Subcutaneous abdominal adipose tissue (tissue), 5 donors: ENCODE results near the gene CTTNBP2.

Source experiments
- H3K27ac ChIP-seq: one replicate; pipeline ENCODE4 v1.7.0; 2013; ENCODE audit warnings: low read depth, mild to moderate bottlenecking, inconsistent platforms, low read length, moderate library complexity
- H3K27me3 ChIP-seq, 5 donors: one replicate each; pipeline ENCODE4 v1.7.0; 2013; ENCODE audit warnings: low read length in 5 of 5, inconsistent platforms in 1 of 5; ENCODE audit not compliant: control insufficient read depth in 5 of 5, insufficient read depth in 4 of 5
- H3K36me3 ChIP-seq, 5 donors: one replicate each; pipeline ENCODE4 v1.7.0; 2013; ENCODE audit warnings: low read length in 5 of 5; ENCODE audit not compliant: control insufficient read depth in 5 of 5, insufficient read depth in 5 of 5
- H3K4me1 ChIP-seq, 5 donors: one replicate each; pipeline ENCODE4 v1.7.0; 2013; ENCODE audit warnings: low read length in 5 of 5, mild to moderate bottlenecking in 3 of 5, moderate library complexity in 1 of 5; ENCODE audit not compliant: control insufficient read depth in 5 of 5, insufficient read depth in 5 of 5
- H3K4me3 ChIP-seq, 5 donors: one replicate each; pipeline ENCODE4 v1.7.0; 2013; ENCODE audit warnings: low read length in 5 of 5, low read depth in 1 of 5
- H3K9ac ChIP-seq, 5 donors: one replicate each; pipeline ENCODE4 v1.7.0; 2013; ENCODE audit warnings: low read length in 5 of 5, mild to moderate bottlenecking in 4 of 5, moderate library complexity in 3 of 5
- H3K9me3 ChIP-seq, 5 donors: one replicate each; pipeline ENCODE4 v1.7.0; 2013; ENCODE audit warnings: low read length in 5 of 5; ENCODE audit not compliant: control insufficient read depth in 5 of 5
- donor health status: healthy.
- donor health status: healthy.
- donor health status: healthy.
- donor health status: healthy.
- donor health status: healthy.

CTTNBP2 gene

DNA sequence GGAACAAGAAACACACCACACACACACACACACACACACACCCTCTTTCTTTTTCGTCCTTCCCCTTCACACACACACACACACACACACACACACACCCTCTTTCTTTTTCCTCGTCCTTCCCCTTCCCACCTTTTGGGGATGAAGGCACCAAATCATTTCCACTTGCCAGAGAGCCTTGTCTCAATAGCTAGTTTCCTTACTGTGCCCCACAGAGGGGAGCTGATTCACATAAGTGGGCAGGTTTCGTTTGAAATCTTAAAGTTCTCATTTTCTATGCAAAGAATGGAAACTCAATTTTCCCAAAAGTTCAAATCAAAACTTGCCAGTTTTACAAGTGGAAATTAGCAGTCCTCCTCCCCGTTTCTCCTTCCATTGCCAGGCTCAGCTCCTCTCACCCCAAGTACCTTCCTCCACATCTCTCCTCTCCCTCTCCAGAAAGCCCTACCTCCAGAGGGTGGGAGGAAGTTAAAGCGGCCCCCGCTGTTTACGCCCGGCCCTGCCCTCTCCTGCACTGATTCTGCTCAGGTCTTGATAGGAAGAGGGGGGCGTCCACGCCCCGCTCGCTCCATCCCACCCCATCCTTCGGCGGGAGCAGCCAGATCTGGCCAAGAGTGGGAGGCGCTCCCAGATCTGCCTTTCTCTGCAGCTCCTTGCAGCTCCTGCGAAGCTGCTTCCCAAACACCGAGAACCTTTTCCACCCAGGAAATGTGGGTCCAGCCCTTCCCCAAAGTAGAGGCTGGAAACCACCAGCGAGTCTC, 1.3 kb downstream of the CTTNBP2 start:
- H3K4me1 ChIP-seq = peaks cover 0 to 39% (median 29%) of the 10 kb centered on the region in 5 donors
- no peak overlapping the region for H3K27ac ChIP-seq
- peak overlapping the region; percentile 31 to 86 (median 72) for H3K9ac ChIP-seq
- peak overlapping the region; percentile 77 to 98 (median 89) for H3K4me3 ChIP-seq
- H3K36me3 ChIP-seq = no peaks in the 10 kb centered on the region
- H3K27me3 ChIP-seq = no peaks in the 10 kb centered on the region
- no peaks in the 10 kb centered on the region for H3K9me3 ChIP-seq

GRCh38 chr7:117871401-117871777, 1.9 kb downstream of the CTTNBP2 start:
- H3K9me3 ChIP-seq = no peaks in the 10 kb centered on the region
- peaks cover 0 to 44% (median 31%) of the 10 kb centered on the region in 5 donors for H3K4me1 ChIP-seq
- no peaks in the 10 kb centered on the region for H3K27me3 ChIP-seq
- no peak overlapping the region for H3K4me3 ChIP-seq
- H3K36me3 ChIP-seq = no peaks in the 10 kb centered on the region
- no peak overlapping the region for H3K27ac ChIP-seq
- no peak overlapping the region for H3K9ac ChIP-seq

GRCh38 chr7:117870448-117871130, 2.7 kb downstream of the CTTNBP2 start:
- H3K9me3 ChIP-seq = no peaks in the 10 kb centered on the region

GRCh38 chr7:117869374-117869773, 3.9 kb downstream of the CTTNBP2 start:
- Histone ChIP-seq H3K27me3 (no peaks in the 10 kb centered on the region), H3K4me1 (peaks cover 0 to 47% (median 29%) of the 10 kb centered on the region in 5 donors), H3K27ac (no peak overlapping the region), H3K9me3 (no peaks in the 10 kb centered on the region), H3K4me3 (no peak overlapping the region), H3K9ac (no peak overlapping the region), H3K36me3 (no peaks in the 10 kb centered on the region)

More at GRCh38 chr7:117870448-117871130, 2.7 kb downstream of the CTTNBP2 start:
- Histone ChIP-seq H3K4me3 (no peak overlapping the region), H3K36me3 (no peaks in the 10 kb centered on the region), H3K27me3 (no peaks in the 10 kb centered on the region), H3K27ac (no peak overlapping the region), H3K9ac (no peak overlapping the region), H3K4me1 (peaks cover 0 to 48% (median 31%) of the 10 kb centered on the region in 5 donors)

GRCh38 chr7:117863618-117864017, 9.6 kb downstream of the CTTNBP2 start:
- H3K4me1 ChIP-seq = peaks cover 0 to 23% (median 4%) of the 10 kb centered on the region in 5 donors
- H3K9ac ChIP-seq = no peak overlapping the region
- H3K27ac ChIP-seq = no peak overlapping the region
- no peaks in the 10 kb centered on the region for H3K9me3 ChIP-seq
- no peaks in the 10 kb centered on the region for H3K27me3 ChIP-seq
- H3K36me3 ChIP-seq = peaks cover 0 to 7% (median 4%) of the 10 kb centered on the region in 5 donors
- H3K4me3 ChIP-seq = no peak overlapping the region

DNA sequence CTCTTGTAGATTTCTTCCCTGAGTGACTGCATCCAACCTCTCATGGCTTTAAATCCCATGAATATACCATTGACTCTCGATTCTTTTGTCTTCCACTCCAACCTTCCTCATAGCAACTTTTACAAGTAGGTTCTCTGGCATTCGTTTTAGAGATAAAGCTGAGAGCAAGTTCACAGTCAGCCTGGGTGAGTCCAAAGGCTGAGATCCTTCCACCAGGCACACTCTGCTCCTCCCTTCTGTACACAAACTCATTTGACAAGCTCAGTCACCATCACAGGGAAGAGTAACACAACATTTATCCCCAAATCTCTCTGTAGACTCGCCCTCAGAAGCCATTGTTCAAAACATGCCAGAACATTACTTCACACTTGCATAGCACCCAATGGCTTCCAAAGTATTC, 10.9 kb downstream of the CTTNBP2 start:
- no peak overlapping the region for H3K4me3 ChIP-seq
- H3K27me3 ChIP-seq = no peaks in the 10 kb centered on the region
- H3K9ac ChIP-seq = no peak overlapping the region
- H3K4me1 ChIP-seq = peaks cover 0 to 12% (median 4%) of the 10 kb centered on the region in 5 donors
- no peak overlapping the region for H3K27ac ChIP-seq
- no peaks in the 10 kb centered on the region for H3K9me3 ChIP-seq
- H3K36me3 ChIP-seq = peaks cover 0 to 7% (median 4%) of the 10 kb centered on the region in 5 donors

GRCh38 chr7:117859246-117859812, 13.9 kb downstream of the CTTNBP2 start:
- no peak overlapping the region for H3K27ac ChIP-seq
- no peak overlapping the region for H3K4me3 ChIP-seq
- peaks cover 0 to 7% (median 4%) of the 10 kb centered on the region in 5 donors for H3K36me3 ChIP-seq
- no peaks in the 10 kb centered on the region for H3K9me3 ChIP-seq
- H3K4me1 ChIP-seq = no peaks in the 10 kb centered on the region
- no peak overlapping the region for H3K9ac ChIP-seq
- H3K27me3 ChIP-seq = no peaks in the 10 kb centered on the region

- Histone ChIP-seq H3K27ac (no peak overlapping the region), H3K27me3 (no peaks in the 10 kb centered on the region), H3K4me3 (no peak overlapping the region), H3K36me3 (peaks cover 0 to 7% (median 4%) of the 10 kb centered on the region in 5 donors), H3K9me3 (no peaks in the 10 kb centered on the region), H3K4me1 (no peaks in the 10 kb centered on the region), H3K9ac (no peak overlapping the region)
These were observed 14.5 kb downstream of the CTTNBP2 start for GRCh38 chr7:117858712-117859111.

DNA sequence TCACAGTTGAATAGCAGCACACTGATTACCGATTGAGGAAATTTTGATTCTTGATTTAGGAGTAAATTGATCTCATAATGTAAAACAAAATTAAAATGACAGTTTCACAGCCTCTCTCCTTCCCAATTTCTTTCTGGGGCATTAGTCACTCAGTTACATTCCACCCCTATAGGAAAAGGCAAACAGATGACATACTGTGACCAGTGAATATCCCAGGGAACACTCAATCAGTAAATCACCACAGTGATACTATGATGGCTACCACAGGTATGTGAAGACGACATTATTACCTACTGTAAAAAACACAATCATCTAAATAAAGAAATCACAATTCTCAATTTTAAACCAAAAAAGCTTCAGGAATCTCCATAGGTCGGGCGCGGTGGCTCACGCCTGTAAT, 15.5 kb downstream of the CTTNBP2 start:
- Histone ChIP-seq H3K36me3 (peaks cover 0 to 7% (median 4%) of the 10 kb centered on the region in 5 donors), H3K27ac (no peak overlapping the region), H3K4me3 (no peak overlapping the region)

GRCh38 chr7:117856196-117856595, 17.0 kb downstream of the CTTNBP2 start:
- Histone ChIP-seq H3K36me3 (peaks cover 0 to 8% (median 4%) of the 10 kb centered on the region in 5 donors), H3K27me3 (no peaks in the 10 kb centered on the region), H3K9me3 (no peaks in the 10 kb centered on the region), H3K4me1 (no peaks in the 10 kb centered on the region), H3K9ac (no peak overlapping the region), H3K27ac (no peak overlapping the region), H3K4me3 (no peak overlapping the region)

More for the DNA sequence above, 15.5 kb downstream of the CTTNBP2 start:
- Histone ChIP-seq H3K4me1 (no peaks in the 10 kb centered on the region), H3K9ac (no peak overlapping the region), H3K27me3 (no peaks in the 10 kb centered on the region), H3K9me3 (no peaks in the 10 kb centered on the region)
